NB4 (cell line): ENCODE data around the gene SERPINE2.

Experiments used
- POLR2A ChIP-seq: IDR thresholded peaks from 2 replicates; pipeline ENCODE4 v1.6.1; 2011; ENCODE audit warnings: mild to moderate bottlenecking; ENCODE audit not compliant: insufficient read length; ENCODE audit errors: extremely low read depth
- TF ChIP-seq, protein P1 (sequence below): IDR thresholded peaks from one replicate; pipeline ENCODE4 v1.5.1; 2012; ENCODE audit warnings: low read depth, low read length
- TF ChIP-seq, protein P2 (sequence below): IDR thresholded peaks from 2 replicates; pipeline ENCODE4 v1.6.1; 2011; ENCODE audit warnings: low read depth, low read length

DNA sequence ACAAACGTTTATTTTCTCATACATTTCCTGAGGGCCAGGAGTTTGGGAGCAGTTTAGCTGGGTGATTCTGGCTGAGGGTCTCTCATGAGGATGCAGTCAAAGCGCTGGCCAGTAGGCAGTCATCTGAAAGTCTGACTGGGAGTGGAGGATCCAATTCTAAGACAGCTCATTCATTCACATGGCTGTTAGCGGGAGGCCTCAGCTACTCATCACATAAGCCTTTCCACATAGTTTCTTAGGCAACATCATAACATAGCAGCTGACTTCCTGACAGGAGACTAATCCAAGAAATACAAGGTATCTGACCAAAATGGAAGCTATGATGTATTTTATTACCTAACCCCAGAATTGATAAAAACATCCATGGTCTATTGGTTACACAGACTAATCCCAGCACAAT lies 84.7 kb downstream of the SERPINE2 start:
- TF ChIP-seq POLR2A, result no peak
- TF ChIP-seq, protein P1, sequence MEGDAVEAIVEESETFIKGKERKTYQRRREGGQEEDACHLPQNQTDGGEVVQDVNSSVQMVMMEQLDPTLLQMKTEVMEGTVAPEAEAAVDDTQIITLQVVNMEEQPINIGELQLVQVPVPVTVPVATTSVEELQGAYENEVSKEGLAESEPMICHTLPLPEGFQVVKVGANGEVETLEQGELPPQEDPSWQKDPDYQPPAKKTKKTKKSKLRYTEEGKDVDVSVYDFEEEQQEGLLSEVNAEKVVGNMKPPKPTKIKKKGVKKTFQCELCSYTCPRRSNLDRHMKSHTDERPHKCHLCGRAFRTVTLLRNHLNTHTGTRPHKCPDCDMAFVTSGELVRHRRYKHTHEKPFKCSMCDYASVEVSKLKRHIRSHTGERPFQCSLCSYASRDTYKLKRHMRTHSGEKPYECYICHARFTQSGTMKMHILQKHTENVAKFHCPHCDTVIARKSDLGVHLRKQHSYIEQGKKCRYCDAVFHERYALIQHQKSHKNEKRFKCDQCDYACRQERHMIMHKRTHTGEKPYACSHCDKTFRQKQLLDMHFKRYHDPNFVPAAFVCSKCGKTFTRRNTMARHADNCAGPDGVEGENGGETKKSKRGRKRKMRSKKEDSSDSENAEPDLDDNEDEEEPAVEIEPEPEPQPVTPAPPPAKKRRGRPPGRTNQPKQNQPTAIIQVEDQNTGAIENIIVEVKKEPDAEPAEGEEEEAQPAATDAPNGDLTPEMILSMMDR, result no peak
- TF ChIP-seq, protein P2, sequence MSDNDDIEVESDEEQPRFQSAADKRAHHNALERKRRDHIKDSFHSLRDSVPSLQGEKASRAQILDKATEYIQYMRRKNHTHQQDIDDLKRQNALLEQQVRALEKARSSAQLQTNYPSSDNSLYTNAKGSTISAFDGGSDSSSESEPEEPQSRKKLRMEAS, result no peak
